HepG2 (cell line): ENCODE data around the gene KCNC2. TPM values are rescaled to one million over a fixed set of nuclear protein-coding genes. Genes with fewer than 3 reads are reported as not detected.

ENCODE experiments used
- ATAC-seq: fragments of 200-7000 bp; cut with Tn5 transposase; 3 replicates; pipeline ENCODE4 v1.9.1; 2020; ENCODE audit warnings: mild to moderate bottlenecking, moderate library complexity
- BruUV-seq: library from RNA; stranded (reverse); fragments of 400-500 nt; replicated peaks from 2 replicates; lab custom pipeline; 2021; lab: Mats Ljungman, UMichigan
- CTCF ChIA-PET: fragments of 300-600 bp; formaldehyde crosslinking; extraction: SDS; loops from one replicate; lab custom pipeline; 2021; ENCODE audit warnings: low total read pairs, inconsistent platforms, low intra/inter-chr PET ratio; lab: Yijun Ruan, JAX
- POLR2A ChIA-PET: fragments of 350-600 bp; sonication (Branson Sonifier 250); formaldehyde crosslinking; loops from one replicate; lab custom pipeline; 2020; ENCODE audit warnings: antibody characterized with exemption, inconsistent platforms; lab: Yijun Ruan, JAX
- DNase-seq: peaks from one replicate; pipeline ENCODE4 v3.0.0-alpha.2; 2015; ENCODE audit warnings: low spot score
- FAIRE-seq: peaks from 3 replicates; lab custom pipeline; 2011; peaks lifted over from hg19 to GRCh38; lab: Jason Lieb, UNC
- H2AFZ ChIP-seq: one replicate; pipeline ENCODE4 v1.6.1; 2011; ENCODE audit warnings: low read length, inconsistent platforms
- H3K27ac ChIP-seq: fragments of 300-600 bp; 3 replicates; pipeline ENCODE4 v1.8.0; 2011; ENCODE audit warnings: mixed run types, mild to moderate bottlenecking, mixed read lengths, low read length, inconsistent platforms; ENCODE audit not compliant: insufficient read depth; ENCODE audit errors: extremely low read length
- H3K27me3 ChIP-seq, 2 experiments: fragments of 200-600 bp in 1 of 2; 2 replicates in 1 of 2; 3 replicates in 1 of 2; pipeline versions ENCODE4 v1.6.0 to v1.8.0; 2011; ENCODE audit warnings: low read length in 2 of 2, mild to moderate bottlenecking in 2 of 2, moderate library complexity in 2 of 2, inconsistent platforms in 1 of 2; ENCODE audit not compliant: insufficient read depth in 2 of 2, control insufficient read depth in 1 of 2
- H3K36me3 ChIP-seq, 2 experiments: fragments of 200-600 bp in 1 of 2; replicated peaks in 1 of 2; 2 replicates in 1 of 2; 3 replicates in 1 of 2; pipeline versions ENCODE4 v1.5.1 to v1.8.0; 2011; ENCODE audit warnings: low read length in 2 of 2, inconsistent platforms in 1 of 2; ENCODE audit not compliant: insufficient read depth in 2 of 2, control insufficient read depth in 1 of 2
- H3K4me1 ChIP-seq: 2 replicates; pipeline ENCODE4 v1.5.1; 2012; ENCODE audit warnings: low read length, inconsistent platforms; ENCODE audit not compliant: insufficient read depth
- H3K4me2 ChIP-seq: 2 replicates; pipeline ENCODE4 v1.6.0; 2011; ENCODE audit warnings: low read depth, low read length, inconsistent platforms
- H3K4me3 ChIP-seq, 3 experiments: fragments of 200-600 bp in 1 of 3; sonication (generic), shearing (Covaris generic) in 1 of 3; replicated peaks in 1 of 3; 2 replicates each; pipeline ENCODE4 v1.5.1; 2011 to 2016; ENCODE audit warnings: low read length in 3 of 3, inconsistent platforms in 2 of 3, low read depth in 2 of 3, mild to moderate bottlenecking in 2 of 3, control low read depth in 1 of 3, mixed read lengths in 1 of 3; ENCODE audit not compliant: insufficient read depth in 1 of 3
- H3K79me2 ChIP-seq: one replicate; pipeline ENCODE4 v1.6.1; 2011; ENCODE audit warnings: low read length, inconsistent platforms; ENCODE audit not compliant: insufficient read depth
- H3K9ac ChIP-seq: 2 replicates; pipeline ENCODE4 v1.6.0; 2011; ENCODE audit warnings: mild to moderate bottlenecking, low read depth, low read length, inconsistent platforms; ENCODE audit not compliant: insufficient read depth
- H3K9me3 ChIP-seq: 2 replicates; pipeline ENCODE4 v1.5.1; 2012; ENCODE audit warnings: mild to moderate bottlenecking, low read length
- H4K20me1 ChIP-seq: 2 replicates; pipeline ENCODE4 v1.6.0; 2011; ENCODE audit warnings: inconsistent platforms, mild to moderate bottlenecking, low read length, moderate library complexity; ENCODE audit not compliant: insufficient read depth
- NONO ChIP-seq, 2 experiments: fragments of 450-650 bp in 1 of 2; sonication (generic) in 1 of 2; formaldehyde crosslinking in 1 of 2; IDR thresholded peaks in 1 of 2; conservative IDR thresholded peaks in 1 of 2; 2 replicates each; pipeline versions ENCODE4 v1.6.1 to v1.8.0; 2017 to 2022; ENCODE audit warnings: mild to moderate bottlenecking in 1 of 2, missing genetic modification reagents in 1 of 2, moderate library complexity in 1 of 2
- RELA ChIP-seq: sonication (generic); formaldehyde crosslinking; IDR thresholded peaks from 2 replicates; pipeline ENCODE4 v1.4.0; 2020; ENCODE audit warnings: missing genetic modification reagents
- TAF15 ChIP-seq: fragments of 200-400 bp; formaldehyde crosslinking; IDR thresholded peaks from one replicate; pipeline ENCODE4 v1.6.1; 2018; ENCODE audit warnings: mild to moderate bottlenecking, low read depth, low read length; ENCODE audit not compliant: poor library complexity, severe bottlenecking
- TBP ChIP-seq: sonication (generic); formaldehyde crosslinking; IDR thresholded peaks from 2 replicates; pipeline ENCODE4 v1.5.0; 2020; ENCODE audit warnings: missing genetic modification reagents
- ZNF263 ChIP-seq: sonication (generic); formaldehyde crosslinking; IDR thresholded peaks from 2 replicates; pipeline ENCODE4 v1.4.0; 2020; ENCODE audit warnings: missing genetic modification reagents
- ZNF3 ChIP-seq: IDR thresholded peaks from 2 replicates; pipeline ENCODE4 v1.7.0; 2017; ENCODE audit warnings: inconsistent platforms
- ZNF354B ChIP-seq: sonication (generic); formaldehyde crosslinking; IDR thresholded peaks from 2 replicates; pipeline ENCODE4 v1.8.0; 2022; ENCODE audit warnings: mild to moderate bottlenecking, missing genetic modification reagents
- ZNF441 ChIP-seq: sonication (generic); formaldehyde crosslinking; IDR thresholded peaks from 2 replicates; pipeline ENCODE4 v1.7.0; 2021; ENCODE audit warnings: missing genetic modification reagents, borderline replicate concordance
- ZNF615 ChIP-seq: sonication (generic); formaldehyde crosslinking; IDR thresholded peaks from 2 replicates; pipeline ENCODE4 v1.5.0; 2020; ENCODE audit warnings: mild to moderate bottlenecking, missing genetic modification reagents, borderline replicate concordance
- ZNF652 ChIP-seq: IDR thresholded peaks from 2 replicates; pipeline ENCODE4 v1.6.1; 2016; ENCODE audit warnings: low read depth, borderline replicate concordance
- WGBS: methylation state at CpG from one replicate; pipeline ENCODE4 v1.1.6; 2017; ENCODE audit warnings: low lambda C conversion rate; 5-methylcytosine and 5-hydroxymethylcytosine counted together
- in situ Hi-C: cut with HindIII; loops from 2 replicates; pipeline ENCODE4 v1.10.0; 2017; ENCODE audit warnings: low pct_unique_long_range_greater_than_20kb; ENCODE audit not compliant: extremely low pct_ligation_motif_present
- intact Hi-C: fragments of 100-400 bp; cut with micrococcal nuclease; formaldehyde crosslinking; loops from one replicate; pipeline ENCODE4 v1.10.0; 2022; ENCODE audit not compliant: unreplicated experiment
- polyA plus RNA-seq, 8 experiments: library from polyadenylated mRNA; depleted of rRNA in 3 of 8; stranded (reverse) in 7 of 8; unstranded in 1 of 8; fragments of >200 nt; fragmentation: Illumina TruSeq in 4 of 8; extraction: Trizol in 4 of 8; gene quantifications; 2 replicates each; pipeline versions ENCODE4 v1.2.1 to v1.2.3, GENCODE V29; 2011 to 2016; ENCODE audit warnings: low read depth in 4 of 8, missing spikeins in 1 of 8, mixed read lengths in 1 of 8; ENCODE audit not compliant: insufficient read depth in 1 of 8
- total RNA-seq, 5 experiments: library from RNA; depleted of rRNA; stranded (reverse); fragments of >200 nt; fragmentation: Illumina TruSeq; extraction: Trizol; gene quantifications; 2 replicates each; pipeline ENCODE4 v1.2.3, GENCODE V29; 2016; ENCODE audit warnings: low read depth in 1 of 5
- TF ChIP-seq, protein P1 (sequence below), 2 experiments: sonication (generic) in 1 of 2; formaldehyde crosslinking in 1 of 2; IDR thresholded peaks; 2 replicates each; pipeline versions ENCODE4 v1.4.0 to v1.6.1; 2018 to 2020; ENCODE audit warnings: missing genetic modification reagents in 2 of 2, borderline replicate concordance in 1 of 2, low read depth in 1 of 2, mild to moderate bottlenecking in 1 of 2, missing biosample characterization in 1 of 2
- TF ChIP-seq, protein P2 (sequence below): sonication (generic); formaldehyde crosslinking; IDR thresholded peaks from 2 replicates; pipeline ENCODE4 v1.5.0; 2020; ENCODE audit warnings: mild to moderate bottlenecking, missing genetic modification reagents
- TF ChIP-seq, protein P3 (sequence below): sonication (generic); formaldehyde crosslinking; IDR thresholded peaks from 2 replicates; pipeline ENCODE4 v1.8.0; 2022; ENCODE audit warnings: mild to moderate bottlenecking, missing genetic modification reagents; ENCODE audit not compliant: insufficient replicate concordance
- TF ChIP-seq, protein P4 (sequence below): sonication (generic); formaldehyde crosslinking; IDR thresholded peaks from 2 replicates; pipeline ENCODE4 v1.4.0; 2020; ENCODE audit warnings: missing genetic modification reagents

Gene KCNC2
- total and polyA plus RNA-seq, 2 of the 13 experiments (the other 11 are each of a cell fraction or from before 2014, with no cell fraction given) = not detected

DNA sequence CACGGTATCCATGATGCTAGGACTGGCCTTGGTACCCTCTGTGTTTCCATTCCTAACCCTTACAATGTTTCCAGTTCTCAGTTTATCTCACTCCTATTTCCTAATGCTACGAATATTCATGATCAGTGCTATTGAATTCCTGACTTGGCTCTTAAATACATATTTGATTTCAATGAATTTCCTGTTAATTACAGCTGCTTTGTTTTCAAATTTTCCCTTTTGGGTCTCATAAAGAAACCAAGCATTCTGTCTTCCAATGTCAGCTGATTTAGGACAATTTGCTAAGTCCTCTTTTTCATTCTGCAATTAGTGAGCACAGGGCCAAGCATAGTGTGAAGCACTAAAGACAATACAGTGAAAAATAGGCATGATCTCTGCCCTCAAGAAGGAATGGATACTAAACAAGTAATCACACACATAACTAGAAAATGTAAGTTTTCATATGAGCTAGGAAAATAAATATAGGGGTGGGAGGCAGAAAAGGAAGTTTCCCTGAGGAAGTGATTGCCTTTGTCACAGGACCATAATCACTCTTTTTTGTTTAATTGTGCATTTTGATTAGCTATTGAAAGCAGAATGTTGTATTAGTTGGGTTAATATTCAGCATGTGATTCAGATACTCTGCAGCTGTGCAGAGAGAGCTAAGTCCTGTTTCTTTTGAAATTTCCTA, 88.5 kb downstream of the KCNC2 start:
- no peak overlapping the region for H2AFZ ChIP-seq
- 10% methylated on average over 2 of the region's 2 CpGs for WGBS
- H3K27ac ChIP-seq = no peak overlapping the region
- in situ Hi-C loops = no loop called here
- no peak for ATAC-seq
- H3K36me3 ChIP-seq = no peaks in the 10 kb centered on the region
- CTCF ChIA-PET = no interaction called here
- no peak overlapping the region for H3K4me3 ChIP-seq
- no peak overlapping the region for H3K4me2 ChIP-seq
- H3K9me3 ChIP-seq = no peaks in the 10 kb centered on the region
- FAIRE-seq = no peak
- no TSS peak for BruUV-seq
- no peaks in the 10 kb centered on the region for H3K4me1 ChIP-seq
- no peaks in the 10 kb centered on the region for H3K27me3 ChIP-seq
- H4K20me1 ChIP-seq = no peaks in the 10 kb centered on the region
- POLR2A ChIA-PET = no interaction called here
- no peak overlapping the region for H3K9ac ChIP-seq
- H3K79me2 ChIP-seq = no peaks in the 10 kb centered on the region
- no peak for DNase-seq
- intact Hi-C loops = no loop called here
- no peak for TF ChIP-seq ZNF3 (CRISPR knock-in tag)
- TF ChIP-seq, protein P1, sequence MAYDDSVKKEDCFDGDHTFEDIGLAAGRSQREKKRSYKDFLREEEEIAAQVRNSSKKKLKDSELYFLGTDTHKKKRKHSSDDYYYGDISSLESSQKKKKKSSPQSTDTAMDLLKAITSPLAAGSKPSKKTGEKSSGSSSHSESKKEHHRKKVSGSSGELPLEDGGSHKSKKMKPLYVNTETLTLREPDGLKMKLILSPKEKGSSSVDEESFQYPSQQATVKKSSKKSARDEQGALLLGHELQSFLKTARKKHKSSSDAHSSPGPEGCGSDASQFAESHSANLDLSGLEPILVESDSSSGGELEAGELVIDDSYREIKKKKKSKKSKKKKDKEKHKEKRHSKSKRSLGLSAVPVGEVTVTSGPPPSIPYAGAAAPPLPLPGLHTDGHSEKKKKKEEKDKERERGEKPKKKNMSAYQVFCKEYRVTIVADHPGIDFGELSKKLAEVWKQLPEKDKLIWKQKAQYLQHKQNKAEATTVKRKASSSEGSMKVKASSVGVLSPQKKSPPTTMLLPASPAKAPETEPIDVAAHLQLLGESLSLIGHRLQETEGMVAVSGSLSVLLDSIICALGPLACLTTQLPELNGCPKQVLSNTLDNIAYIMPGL (CRISPR knock-in tag; IDR thresholded peaks at IDR 0.05; ENCODE audit: borderline replicate concordance in 1 of 2, low read depth in 1 of 2) = no peak
- no peak for TF ChIP-seq TAF15
- TF ChIP-seq, protein P2, sequence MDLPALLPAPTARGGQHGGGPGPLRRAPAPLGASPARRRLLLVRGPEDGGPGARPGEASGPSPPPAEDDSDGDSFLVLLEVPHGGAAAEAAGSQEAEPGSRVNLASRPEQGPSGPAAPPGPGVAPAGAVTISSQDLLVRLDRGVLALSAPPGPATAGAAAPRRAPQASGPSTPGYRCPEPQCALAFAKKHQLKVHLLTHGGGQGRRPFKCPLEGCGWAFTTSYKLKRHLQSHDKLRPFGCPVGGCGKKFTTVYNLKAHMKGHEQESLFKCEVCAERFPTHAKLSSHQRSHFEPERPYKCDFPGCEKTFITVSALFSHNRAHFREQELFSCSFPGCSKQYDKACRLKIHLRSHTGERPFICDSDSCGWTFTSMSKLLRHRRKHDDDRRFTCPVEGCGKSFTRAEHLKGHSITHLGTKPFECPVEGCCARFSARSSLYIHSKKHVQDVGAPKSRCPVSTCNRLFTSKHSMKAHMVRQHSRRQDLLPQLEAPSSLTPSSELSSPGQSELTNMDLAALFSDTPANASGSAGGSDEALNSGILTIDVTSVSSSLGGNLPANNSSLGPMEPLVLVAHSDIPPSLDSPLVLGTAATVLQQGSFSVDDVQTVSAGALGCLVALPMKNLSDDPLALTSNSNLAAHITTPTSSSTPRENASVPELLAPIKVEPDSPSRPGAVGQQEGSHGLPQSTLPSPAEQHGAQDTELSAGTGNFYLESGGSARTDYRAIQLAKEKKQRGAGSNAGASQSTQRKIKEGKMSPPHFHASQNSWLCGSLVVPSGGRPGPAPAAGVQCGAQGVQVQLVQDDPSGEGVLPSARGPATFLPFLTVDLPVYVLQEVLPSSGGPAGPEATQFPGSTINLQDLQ (CRISPR knock-in tag) = no peak
- TF ChIP-seq, protein P3, sequence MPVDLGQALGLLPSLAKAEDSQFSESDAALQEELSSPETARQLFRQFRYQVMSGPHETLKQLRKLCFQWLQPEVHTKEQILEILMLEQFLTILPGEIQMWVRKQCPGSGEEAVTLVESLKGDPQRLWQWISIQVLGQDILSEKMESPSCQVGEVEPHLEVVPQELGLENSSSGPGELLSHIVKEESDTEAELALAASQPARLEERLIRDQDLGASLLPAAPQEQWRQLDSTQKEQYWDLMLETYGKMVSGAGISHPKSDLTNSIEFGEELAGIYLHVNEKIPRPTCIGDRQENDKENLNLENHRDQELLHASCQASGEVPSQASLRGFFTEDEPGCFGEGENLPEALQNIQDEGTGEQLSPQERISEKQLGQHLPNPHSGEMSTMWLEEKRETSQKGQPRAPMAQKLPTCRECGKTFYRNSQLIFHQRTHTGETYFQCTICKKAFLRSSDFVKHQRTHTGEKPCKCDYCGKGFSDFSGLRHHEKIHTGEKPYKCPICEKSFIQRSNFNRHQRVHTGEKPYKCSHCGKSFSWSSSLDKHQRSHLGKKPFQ (CRISPR knock-in tag) = no peak
- no peak for TF ChIP-seq ZNF615 (CRISPR knock-in tag)
- TF ChIP-seq NONO (IDR thresholded peaks at IDR 0.05) = no peak
- no peak for TF ChIP-seq NONO (CRISPR knock-in tag; conservative IDR thresholded peaks at IDR 0.05)
- TF ChIP-seq, protein P4, sequence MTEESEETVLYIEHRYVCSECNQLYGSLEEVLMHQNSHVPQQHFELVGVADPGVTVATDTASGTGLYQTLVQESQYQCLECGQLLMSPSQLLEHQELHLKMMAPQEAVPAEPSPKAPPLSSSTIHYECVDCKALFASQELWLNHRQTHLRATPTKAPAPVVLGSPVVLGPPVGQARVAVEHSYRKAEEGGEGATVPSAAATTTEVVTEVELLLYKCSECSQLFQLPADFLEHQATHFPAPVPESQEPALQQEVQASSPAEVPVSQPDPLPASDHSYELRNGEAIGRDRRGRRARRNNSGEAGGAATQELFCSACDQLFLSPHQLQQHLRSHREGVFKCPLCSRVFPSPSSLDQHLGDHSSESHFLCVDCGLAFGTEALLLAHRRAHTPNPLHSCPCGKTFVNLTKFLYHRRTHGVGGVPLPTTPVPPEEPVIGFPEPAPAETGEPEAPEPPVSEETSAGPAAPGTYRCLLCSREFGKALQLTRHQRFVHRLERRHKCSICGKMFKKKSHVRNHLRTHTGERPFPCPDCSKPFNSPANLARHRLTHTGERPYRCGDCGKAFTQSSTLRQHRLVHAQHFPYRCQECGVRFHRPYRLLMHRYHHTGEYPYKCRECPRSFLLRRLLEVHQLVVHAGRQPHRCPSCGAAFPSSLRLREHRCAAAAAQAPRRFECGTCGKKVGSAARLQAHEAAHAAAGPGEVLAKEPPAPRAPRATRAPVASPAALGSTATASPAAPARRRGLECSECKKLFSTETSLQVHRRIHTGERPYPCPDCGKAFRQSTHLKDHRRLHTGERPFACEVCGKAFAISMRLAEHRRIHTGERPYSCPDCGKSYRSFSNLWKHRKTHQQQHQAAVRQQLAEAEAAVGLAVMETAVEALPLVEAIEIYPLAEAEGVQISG = no peak
- no peak for TF ChIP-seq ZNF441 (CRISPR knock-in tag)
- no peak for TF ChIP-seq ZNF652
- TF ChIP-seq ZNF354B (CRISPR knock-in tag) = no peak
- no peak for TF ChIP-seq ZNF263 (CRISPR knock-in tag)
- no peak for TF ChIP-seq TBP (CRISPR knock-in tag)
- TF ChIP-seq RELA (CRISPR knock-in tag) = no peak
